ENCODE measurements around the gene TEX14.
"Not testable (repeated sequence)": the region's sequence is repeated elsewhere in the genome, so short reads cannot be mapped to it uniquely, and the experiment has no call there.

TEX14 gene

GRCh38 chr17:58555109-58555508 lies 136.7 kb downstream of the TEX14 start:
- DNase-seq: not testable (repeated sequence)

DNA sequence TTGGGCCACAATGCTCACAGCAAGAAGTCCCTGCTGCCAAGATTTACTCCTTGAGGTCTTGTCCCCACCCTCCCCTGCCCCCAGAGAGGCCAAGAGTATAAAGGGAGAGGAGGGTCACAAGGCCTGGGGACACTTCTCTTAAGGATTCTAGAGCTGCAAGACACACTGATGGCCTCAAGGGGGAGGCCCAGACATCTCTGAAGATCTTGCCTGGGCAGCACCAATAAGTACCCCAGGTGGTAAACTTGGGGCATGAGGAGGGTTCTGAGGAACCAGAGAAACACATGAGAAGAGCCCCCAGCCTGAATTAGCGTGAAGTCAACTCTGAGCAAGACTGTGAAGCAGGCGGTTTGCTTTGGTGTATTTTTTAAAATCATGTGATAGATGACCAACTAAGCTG lies 150.6 kb downstream of the TEX14 start:
- no peak for DNase-seq

DNA sequence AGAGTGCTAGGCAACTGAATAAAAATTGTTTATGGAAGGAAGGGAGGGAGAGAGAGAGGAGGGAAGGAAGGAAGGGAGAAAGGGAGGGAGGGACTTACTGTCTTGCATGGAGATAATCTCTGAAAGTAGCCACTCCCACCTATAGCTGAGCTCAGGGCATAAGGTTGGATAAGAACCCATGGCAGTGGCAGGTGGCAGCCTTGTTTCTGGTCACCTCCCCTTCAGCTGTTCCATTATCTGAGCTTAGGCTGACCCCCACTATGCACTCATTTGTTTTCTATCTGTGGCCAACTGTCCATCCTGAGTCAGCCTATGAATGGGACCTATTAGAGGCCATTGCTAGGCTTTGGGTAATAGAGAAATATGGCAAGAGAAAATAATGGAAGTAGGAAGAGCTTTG lies 152.1 kb downstream of the TEX14 start:
- DNase-seq: no peak

DNA sequence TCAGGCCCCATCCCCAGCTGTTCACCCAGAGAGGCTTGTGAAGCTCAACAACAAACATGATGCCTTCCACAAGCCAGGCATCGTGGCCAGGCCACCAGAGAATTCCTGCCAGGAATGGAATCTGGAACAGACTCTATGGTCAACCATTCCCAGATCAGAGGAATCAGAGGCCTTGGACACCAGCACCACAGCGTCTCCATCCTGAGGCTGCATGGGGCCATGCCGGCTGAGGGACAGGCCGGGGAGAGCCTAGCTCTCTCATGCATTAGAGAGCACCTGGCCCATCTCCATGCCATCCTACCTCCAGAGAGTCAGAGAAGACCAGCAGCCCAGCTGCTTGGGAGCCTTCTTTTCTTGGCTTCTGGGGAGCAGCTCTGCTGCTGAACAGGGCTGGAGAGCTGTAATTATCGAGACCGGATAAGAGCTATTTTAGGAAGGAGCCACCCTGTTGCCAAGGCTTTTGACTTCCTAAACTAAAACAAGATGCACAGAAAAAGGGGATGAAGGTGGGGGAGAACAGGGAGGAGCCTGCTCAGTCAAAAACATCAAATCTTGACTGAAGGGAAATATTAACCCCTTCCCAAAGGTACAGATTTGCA lies 152.9 kb downstream of the TEX14 start:
- DNase-seq: no peak

- no peak for DNase-seq
These were observed 154.6 kb downstream of the TEX14 start for GRCh38 chr17:58537266-58537665.

GRCh38 chr17:58536542-58536941 lies 155.3 kb downstream of the TEX14 start:
- no peak for DNase-seq

- no peak for DNase-seq
These were observed 156.4 kb downstream of the TEX14 start for GRCh38 chr17:58535431-58535830.

DNA sequence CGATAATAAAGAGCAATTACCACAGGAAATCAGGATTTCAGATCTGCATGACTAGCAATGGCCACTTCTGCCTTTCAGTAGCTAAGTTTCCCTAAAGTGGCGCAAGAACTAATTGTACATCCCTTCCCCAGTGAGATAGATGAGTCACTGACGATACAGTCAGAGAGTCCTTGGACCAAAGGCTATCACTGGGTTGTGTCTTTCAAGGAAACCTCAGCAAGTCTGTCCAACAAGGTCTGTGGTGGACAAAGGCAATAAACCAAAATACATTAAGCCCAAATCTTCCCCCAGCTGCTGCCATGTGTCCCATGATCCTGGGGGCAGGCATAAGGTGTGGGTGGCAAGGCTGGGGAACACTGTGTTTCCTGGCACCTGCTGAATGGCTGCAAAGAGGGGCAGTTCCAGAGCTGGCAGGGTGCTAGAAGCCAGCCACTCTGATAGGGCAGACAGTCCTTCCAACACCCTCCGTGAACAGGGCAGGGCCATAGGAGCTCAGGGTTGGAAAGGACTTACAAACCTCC lies 156.9 kb downstream of the TEX14 start:
- peak; percentile 6 for DNase-seq

DNA sequence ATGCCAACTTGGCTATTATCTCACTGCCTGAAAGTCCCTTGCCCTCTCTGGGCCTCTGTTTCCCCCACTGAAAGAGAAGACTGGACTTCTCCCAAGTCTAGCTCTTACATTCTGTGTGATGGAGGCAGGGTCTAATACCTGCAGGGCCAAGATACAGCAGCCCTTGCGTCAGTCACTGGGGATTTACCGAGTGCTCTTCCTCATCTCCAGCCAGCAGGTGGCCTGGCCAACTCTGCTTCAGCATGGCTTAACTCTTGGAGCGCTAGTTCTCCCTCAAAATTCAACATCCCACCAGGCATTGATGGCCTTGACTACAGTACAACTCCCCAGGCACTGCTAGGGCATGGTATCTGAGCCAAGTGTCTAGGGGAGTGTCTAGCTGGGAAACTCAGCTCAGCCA lies 157.5 kb downstream of the TEX14 start:
- DNase-seq: no peak

GRCh38 chr17:58533616-58534188 lies 158.1 kb downstream of the TEX14 start:
- no peak for DNase-seq

- no peak for DNase-seq
These were observed 159.3 kb downstream of the TEX14 start for GRCh38 chr17:58532555-58532951.

- DNase-seq: no peak
These were observed 159.9 kb downstream of the TEX14 start for GRCh38 chr17:58531661-58532554.

DNA sequence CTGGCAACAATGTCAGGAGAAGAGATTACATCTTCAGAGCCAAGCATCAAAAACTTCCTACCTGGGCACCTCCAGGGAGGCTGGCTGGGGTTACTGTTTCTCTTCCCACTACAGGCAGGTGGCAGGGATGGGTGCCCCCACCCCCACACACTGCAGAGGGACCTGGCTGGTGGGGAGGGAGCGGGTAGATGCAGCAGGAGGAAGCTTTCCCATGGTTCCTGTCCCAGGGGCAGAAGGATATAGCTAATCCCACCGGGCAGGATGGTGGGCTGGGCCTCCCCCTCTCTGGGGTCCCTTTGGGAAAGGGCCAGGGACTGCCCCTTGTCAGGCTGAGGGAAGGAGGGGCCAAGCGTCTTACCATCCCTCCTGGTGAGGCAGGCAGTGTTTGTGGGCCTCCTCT lies 160.7 kb downstream of the TEX14 start:
- no peak for DNase-seq

DNA sequence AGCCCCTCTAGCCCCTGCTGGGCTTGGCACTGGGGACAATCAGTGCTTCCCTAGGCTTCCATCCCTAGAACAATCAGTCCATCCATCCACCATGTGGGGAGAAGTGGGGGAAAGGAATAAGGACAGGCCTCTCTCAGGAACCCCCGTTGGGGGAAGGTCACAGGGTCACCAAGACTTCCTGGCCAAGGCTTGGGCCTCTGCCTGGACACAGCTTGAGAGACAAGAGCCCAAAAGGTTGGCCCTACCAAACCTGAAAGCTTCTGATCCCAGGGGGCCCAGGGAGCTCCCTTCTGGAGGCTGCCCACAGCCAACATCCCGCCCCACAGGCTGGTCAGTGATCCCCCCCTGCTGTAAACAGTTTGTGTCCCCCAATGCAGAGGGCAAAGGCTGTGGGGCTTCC lies 161.2 kb downstream of the TEX14 start:
- no peak for DNase-seq

DNA sequence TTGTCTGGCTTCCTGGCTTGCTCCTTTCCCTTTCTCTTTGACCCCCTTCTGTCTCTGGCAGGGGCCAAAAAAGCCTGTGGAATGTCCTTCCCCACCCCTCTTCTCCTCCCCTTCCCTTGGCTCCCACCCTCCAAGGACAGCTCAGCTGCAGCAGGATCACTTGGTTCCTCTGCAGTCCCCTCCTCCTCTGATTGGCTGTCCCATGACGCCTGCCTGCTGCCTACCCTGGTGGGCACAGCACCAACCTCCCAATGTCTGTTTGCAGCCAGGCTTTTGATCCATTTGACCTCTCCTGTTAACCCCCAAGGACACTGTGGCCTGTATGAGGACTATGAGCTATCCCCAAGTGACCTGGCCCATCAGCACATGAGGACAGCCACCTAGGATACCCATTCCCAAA lies 162.6 kb downstream of the TEX14 start:
- DNase-seq: no peak

DNA sequence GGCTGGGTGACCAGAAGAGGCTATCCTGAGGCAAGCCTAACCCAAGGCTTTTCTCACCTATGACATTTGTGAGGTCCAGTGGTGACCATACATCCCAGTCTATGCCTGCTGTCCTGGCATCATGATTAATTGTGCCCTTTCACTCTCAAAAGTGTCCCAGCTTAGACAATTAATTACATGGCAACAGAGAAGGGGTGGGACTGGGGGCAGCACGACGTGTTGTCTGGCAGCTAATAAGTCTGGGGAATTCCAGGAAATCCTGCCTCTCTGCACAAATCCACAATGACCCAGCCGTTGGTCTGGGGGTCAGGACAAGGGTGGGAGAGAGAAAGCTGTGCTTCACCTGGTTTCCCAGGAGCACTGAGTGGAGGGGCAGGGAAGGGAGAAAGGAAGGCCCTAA lies 163.4 kb downstream of the TEX14 start:
- DNase-seq: no peak

DNA sequence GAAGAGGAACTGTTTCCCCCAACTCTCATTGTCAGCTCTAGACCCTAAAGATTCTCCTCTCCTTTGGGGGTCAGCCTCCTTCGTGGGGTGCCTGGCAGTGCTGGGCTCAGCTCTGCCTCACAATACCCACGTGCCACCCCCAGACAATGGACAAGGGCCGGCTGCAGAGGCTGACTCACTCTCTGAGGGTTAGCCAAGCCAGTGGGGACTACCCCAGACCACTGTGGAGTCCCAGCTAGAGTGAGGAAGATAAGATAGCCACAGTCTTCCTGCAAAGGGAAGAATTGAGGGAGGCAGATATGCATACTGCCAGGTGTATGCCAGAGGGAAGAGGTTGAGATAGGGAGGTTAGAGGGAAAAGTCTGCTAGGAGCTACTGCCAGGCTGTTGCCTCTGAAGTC lies 163.9 kb downstream of the TEX14 start:
- no peak for DNase-seq

DNA sequence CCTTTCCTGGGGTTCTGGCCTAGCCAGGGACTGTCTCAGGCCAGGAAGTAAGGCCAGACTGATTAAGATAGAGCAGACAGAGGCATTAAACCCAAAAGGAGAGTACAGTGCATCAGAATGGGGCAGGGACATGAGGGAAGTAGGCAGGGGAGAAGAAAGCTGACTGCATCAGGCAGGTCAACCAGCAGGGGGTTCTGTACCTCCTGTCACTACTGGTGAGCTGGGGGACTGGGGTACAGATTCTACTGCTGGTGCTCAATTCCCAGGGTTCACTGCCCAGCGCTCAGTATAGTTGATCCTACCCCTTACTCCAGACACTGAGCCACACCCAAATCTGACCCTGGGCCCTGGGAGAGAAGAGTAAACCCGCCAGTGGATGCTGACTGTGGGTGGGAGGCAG lies 164.5 kb downstream of the TEX14 start:
- DNase-seq: no peak

DNA sequence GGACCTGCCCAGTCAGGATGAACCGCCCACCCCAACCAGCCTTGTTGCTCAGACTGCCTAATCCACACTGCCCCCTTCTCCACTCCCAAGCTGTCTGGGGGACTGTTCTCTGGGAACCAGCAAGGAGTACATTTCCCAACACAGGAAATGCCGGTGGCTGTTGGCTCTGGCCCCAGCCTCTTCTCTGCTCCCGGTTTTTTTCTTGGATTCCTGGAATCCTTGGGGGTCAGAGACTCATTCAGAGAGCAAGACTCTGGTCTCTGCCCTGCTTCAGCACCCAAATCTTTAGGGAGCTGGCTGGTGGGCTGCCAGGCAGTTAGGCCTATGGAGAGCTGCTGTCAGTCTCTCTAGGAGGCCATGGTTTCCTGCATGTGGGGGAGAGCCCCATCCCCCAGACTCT lies 166.6 kb downstream of the TEX14 start:
- peak; percentile 12 for DNase-seq

GRCh38 chr17:58521680-58522079 lies 170.2 kb downstream of the TEX14 start:
- DNase-seq: no peak

GRCh38 chr17:58520843-58521430 lies 170.9 kb downstream of the TEX14 start:
- no peak for DNase-seq

DNA sequence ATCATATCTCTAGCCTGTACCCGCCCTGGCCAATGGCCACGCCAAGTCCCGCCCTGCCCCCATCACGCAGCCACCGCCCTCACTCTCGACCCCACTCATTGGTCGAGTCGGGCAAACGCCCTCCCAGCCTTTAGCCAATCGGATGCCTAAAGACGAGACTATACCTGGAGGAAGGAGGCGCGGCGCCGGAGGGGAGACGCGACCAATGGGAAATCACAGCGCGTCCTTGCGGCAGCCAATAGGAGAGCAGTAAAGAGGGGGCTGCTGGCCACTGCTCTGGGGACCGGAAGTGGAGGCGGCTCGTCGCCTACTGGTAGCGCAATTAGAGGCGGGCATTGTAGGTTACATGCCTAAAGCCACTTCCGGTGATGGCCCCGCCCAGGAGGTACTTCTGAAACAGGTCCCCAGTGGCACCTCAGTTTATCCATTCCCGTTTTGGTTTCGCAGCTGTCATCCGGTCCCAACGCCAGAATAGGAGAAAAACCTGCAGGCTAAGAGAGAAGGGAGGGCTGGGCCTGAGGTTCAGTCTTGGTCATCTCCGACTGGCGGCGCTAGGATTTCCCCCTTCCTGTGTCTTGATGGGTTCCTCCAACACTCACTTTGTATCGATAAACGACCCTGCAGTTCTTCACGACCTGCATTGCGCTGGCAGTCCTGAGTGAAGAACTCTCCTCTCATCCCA lies 173.8 kb downstream of the TEX14 start:
- DNase-seq: peak; percentile 99

DNA sequence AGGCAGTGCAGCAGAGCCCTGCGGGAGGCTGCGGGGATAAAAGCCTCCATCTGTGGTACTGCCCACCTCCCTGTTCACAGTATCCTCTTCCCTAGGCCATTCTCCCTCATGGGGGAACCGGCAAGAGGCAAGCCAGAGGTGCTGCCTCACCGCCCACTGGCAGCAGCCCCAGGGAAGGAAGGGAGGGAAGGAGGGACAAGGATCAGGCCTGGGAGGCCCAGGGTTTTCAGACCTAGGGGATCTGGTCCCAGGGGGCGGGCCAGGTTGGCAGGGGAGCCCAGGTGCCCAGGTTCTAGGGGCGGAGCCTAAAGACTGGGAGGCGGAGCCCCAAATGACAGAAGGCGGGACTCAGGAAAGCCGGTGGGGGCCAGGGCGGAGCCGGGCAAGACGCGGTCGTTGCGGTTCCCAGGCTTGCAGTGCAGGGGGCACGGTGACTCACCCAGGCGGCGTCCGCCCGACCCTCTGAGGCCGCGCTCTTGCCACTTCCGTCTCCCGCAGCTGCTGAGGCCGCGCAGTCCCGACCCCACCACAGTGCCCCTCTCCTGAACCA lies 174.4 kb downstream of the TEX14 start:
- DNase-seq: no peak
